IPS DF 4.7 (cell line): ENCODE data around the gene KLHL29.
"Not testable (repeated sequence)": the region's sequence is repeated elsewhere in the genome, so short reads cannot be mapped to it uniquely, and the experiment has no call there.

Source experiments
- DNase-seq: peaks from one replicate; pipeline ENCODE4 v3.0.0-alpha.2; 2013; ENCODE audit warnings: low spot score; ENCODE audit errors: extremely low read depth

Gene KLHL29

GRCh38 chr2:23705771-23706612 is 321.0 kb downstream of the KLHL29 start:
- no peak for DNase-seq

- DNase-seq: no peak
Measured at GRCh38 chr2:23706613-23707078, 321.7 kb downstream of the KLHL29 start.

GRCh38 chr2:23707096-23707495 is 322.1 kb downstream of the KLHL29 start:
- no peak for DNase-seq

GRCh38 chr2:23708771-23709170 is 323.8 kb downstream of the KLHL29 start:
- no peak for DNase-seq

- DNase-seq: no peak
Measured at GRCh38 chr2:23709311-23709710, 324.3 kb downstream of the KLHL29 start.

- no peak for DNase-seq
Measured at GRCh38 chr2:23711979-23712755, 327.2 kb downstream of the KLHL29 start.

GRCh38 chr2:23712756-23713151 is 327.8 kb downstream of the KLHL29 start:
- DNase-seq: no peak

GRCh38 chr2:23713351-23713750 is 328.4 kb downstream of the KLHL29 start:
- no peak for DNase-seq

- no peak for DNase-seq
Measured at GRCh38 chr2:23718931-23719700, 334.1 kb downstream of the KLHL29 start.

- no peak for DNase-seq
Measured at GRCh38 chr2:23719716-23720115, 334.7 kb downstream of the KLHL29 start.

GRCh38 chr2:23720705-23721453 is 335.9 kb downstream of the KLHL29 start:
- DNase-seq: no peak

- no peak for DNase-seq
Measured at GRCh38 chr2:23721454-23721826, 336.5 kb downstream of the KLHL29 start.

GRCh38 chr2:23722255-23722654 is 337.3 kb downstream of the KLHL29 start:
- no peak for DNase-seq

GRCh38 chr2:23723029-23723428 is 338.1 kb downstream of the KLHL29 start:
- DNase-seq: not testable (repeated sequence)

GRCh38 chr2:23734416-23734815 is 349.4 kb downstream of the KLHL29 start:
- no peak for DNase-seq

- DNase-seq: not testable (repeated sequence)
Measured at GRCh38 chr2:23736783-23737182, 351.8 kb downstream of the KLHL29 start.

- no peak for DNase-seq
Measured at GRCh38 chr2:23745068-23745725, 360.2 kb downstream of the KLHL29 start.

- no peak for DNase-seq
Measured at GRCh38 chr2:23745726-23746105, 360.7 kb downstream of the KLHL29 start.

GRCh38 chr2:23746141-23746863 is 361.3 kb downstream of the KLHL29 start:
- DNase-seq: no peak

GRCh38 chr2:23751747-23752265 is 366.8 kb downstream of the KLHL29 start:
- no peak for DNase-seq
